Measurements from ENCODE around the gene EEF2K. TPM values are rescaled to one million over a fixed set of nuclear protein-coding genes. Genes with fewer than 3 reads are reported as not detected.
A peak's percentile ranks its signal among the peaks of the same experiment; 100 is the strongest.

EEF2K gene
- total and polyA plus RNA-seq, 2 of the 13 experiments (the other 11 are each of a cell fraction or from before 2014, with no cell fraction given), result 22.0 to 23.8 TPM

DNA sequence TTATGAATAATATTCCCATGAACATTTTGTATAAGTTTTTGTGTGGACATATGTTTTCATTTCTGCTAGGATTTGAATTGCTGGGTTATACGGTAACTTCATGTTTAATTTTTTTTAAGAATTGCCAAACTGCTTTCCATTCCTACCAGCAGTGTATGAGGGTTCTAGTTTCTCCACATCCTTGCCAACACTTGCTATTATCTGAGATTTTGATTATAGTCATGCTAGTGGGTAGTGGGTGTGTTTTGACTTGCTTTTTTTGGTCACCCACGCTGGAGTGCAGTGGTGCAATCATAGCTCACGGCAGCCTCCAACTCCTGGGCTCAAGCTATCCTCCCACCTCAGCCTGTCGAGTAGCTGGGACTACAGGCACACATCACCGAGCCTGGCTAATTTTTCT, 3.0 kb upstream of the EEF2K start:
- FAIRE-seq (no peak), ATAC-seq (no peak), DNase-seq (ENCODE audit: low spot score) (no peak)
- H3K27ac ChIP-seq (ENCODE audit: extremely low read length, insufficient read depth, low read length), result no peak overlapping the region
- peak overlapping the region; percentile 13; the same call in 1 of the 2 replicates for H3K4me2 ChIP-seq (ENCODE audit: low read depth, low read length)
- peaks cover 17% of the 10 kb centered on the region for H3K79me2 ChIP-seq (ENCODE audit: insufficient read depth, low read length)
- TF ChIP-seq ZNF7 (CRISPR knock-in tag; IDR thresholded peaks at IDR 0.05), result peak; percentile 94
- no peak for TF ChIP-seq POGZ (CRISPR knock-in tag; IDR thresholded peaks at IDR 0.05)
- TF ChIP-seq ZNF432 (CRISPR knock-in tag; IDR thresholded peaks at IDR 0.05; ENCODE audit: borderline replicate concordance), result no peak
- TF ChIP-seq, protein P1, sequence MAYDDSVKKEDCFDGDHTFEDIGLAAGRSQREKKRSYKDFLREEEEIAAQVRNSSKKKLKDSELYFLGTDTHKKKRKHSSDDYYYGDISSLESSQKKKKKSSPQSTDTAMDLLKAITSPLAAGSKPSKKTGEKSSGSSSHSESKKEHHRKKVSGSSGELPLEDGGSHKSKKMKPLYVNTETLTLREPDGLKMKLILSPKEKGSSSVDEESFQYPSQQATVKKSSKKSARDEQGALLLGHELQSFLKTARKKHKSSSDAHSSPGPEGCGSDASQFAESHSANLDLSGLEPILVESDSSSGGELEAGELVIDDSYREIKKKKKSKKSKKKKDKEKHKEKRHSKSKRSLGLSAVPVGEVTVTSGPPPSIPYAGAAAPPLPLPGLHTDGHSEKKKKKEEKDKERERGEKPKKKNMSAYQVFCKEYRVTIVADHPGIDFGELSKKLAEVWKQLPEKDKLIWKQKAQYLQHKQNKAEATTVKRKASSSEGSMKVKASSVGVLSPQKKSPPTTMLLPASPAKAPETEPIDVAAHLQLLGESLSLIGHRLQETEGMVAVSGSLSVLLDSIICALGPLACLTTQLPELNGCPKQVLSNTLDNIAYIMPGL (CRISPR knock-in tag; IDR thresholded peaks at IDR 0.05; ENCODE audit: borderline replicate concordance in 1 of 2, low read depth in 1 of 2), result 0 out of 4 replicates have a peak, but pooled peaks of 1 of the 2 experiments have one; percentile 16
- TF ChIP-seq, protein P2, sequence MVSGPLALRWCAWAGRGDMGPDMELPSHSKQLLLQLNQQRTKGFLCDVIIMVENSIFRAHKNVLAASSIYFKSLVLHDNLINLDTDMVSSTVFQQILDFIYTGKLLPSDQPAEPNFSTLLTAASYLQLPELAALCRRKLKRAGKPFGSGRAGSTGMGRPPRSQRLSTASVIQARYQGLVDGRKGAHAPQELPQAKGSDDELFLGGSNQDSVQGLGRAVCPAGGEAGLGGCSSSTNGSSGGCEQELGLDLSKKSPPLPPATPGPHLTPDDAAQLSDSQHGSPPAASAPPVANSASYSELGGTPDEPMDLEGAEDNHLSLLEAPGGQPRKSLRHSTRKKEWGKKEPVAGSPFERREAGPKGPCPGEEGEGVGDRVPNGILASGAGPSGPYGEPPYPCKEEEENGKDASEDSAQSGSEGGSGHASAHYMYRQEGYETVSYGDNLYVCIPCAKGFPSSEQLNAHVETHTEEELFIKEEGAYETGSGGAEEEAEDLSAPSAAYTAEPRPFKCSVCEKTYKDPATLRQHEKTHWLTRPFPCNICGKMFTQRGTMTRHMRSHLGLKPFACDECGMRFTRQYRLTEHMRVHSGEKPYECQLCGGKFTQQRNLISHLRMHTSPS (CRISPR knock-in tag; IDR thresholded peaks at IDR 0.05; ENCODE audit: low read depth), result no peak
- no peak for TF ChIP-seq LCORL (IDR thresholded peaks at IDR 0.05)
- TF ChIP-seq LCORL (CRISPR knock-in tag; IDR thresholded peaks at IDR 0.05), result no peak
- H3K4me1 ChIP-seq (ENCODE audit: insufficient read depth, low read length), result peaks cover 76% of the 10 kb centered on the region
- in situ Hi-C loops (cut with HindIII; ENCODE audit: extremely low pct_ligation_motif_present, low pct_unique_long_range_greater_than_20kb) (no loop called here), intact Hi-C loops (cut with micrococcal nuclease; ENCODE audit: unreplicated experiment) (no loop called here)
- ChIA-PET POLR2A (no interaction called here), CTCF (ENCODE audit: low intra/inter-chr PET ratio, low total read pairs) (no interaction called here)
- BruUV-seq (replicated peaks), result no TSS peak
- H3K9me3 ChIP-seq (ENCODE audit: low read length), result no peaks in the 10 kb centered on the region
- H3K9ac ChIP-seq (ENCODE audit: insufficient read depth, low read depth, low read length), result no peak overlapping the region
- H2AFZ ChIP-seq (ENCODE audit: low read length), result no peak overlapping the region
- WGBS (ENCODE audit: low lambda C conversion rate), result 46% methylated on average over 5 of the region's 5 CpGs
- no peaks in the 10 kb centered on the region for H3K36me3 ChIP-seq (replicated peaks in 1 of 2; ENCODE audit: control insufficient read depth in 1 of 2, insufficient read depth in 2 of 2, low read length in 2 of 2)
- H4K20me1 ChIP-seq (ENCODE audit: insufficient read depth, low read length), result no peaks in the 10 kb centered on the region
- H3K27me3 ChIP-seq (ENCODE audit: control insufficient read depth in 1 of 2, insufficient read depth in 2 of 2, low read length in 2 of 2), result no peaks in the 10 kb centered on the region; a peak in 1 of 5 replicates
- no peak overlapping the region for H3K4me3 ChIP-seq (replicated peaks in 1 of 3; ENCODE audit: insufficient read depth in 1 of 3, low read depth in 2 of 3, low read length in 3 of 3)

All from HepG2 (cell line).